ENCODE data around the gene SERPINA1. TPM values are rescaled to one million over a fixed set of nuclear protein-coding genes. Genes with fewer than 3 reads are reported as not detected.

SERPINA1 gene
- total RNA-seq, 1 experiment from 2014 or later, result not detected

DNA sequence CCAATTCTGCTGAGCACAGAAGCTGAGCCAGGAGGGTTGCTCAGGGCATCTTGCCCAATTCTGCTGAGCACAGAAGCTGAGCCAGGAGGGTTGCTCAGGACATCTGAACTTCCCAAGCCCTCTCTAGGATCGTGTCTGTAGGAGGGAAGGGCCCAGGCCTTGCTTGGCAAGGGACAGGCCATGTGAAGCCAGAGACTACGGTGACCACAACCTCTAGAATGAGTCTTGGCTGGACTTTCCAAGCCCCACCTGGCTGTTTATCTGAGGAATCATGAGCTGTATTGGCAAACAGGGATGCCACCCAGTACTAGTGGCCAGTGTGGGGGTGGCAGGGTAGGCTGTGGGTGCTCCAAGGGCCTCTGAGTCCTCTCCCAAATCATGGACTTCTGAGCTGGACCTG lies 57.5 kb downstream of the SERPINA1 start:
- POLR2A ChIA-PET (ENCODE audit: low non-redundant PET), result no interaction called here
- H3K4me1 ChIP-seq (ENCODE audit: insufficient read depth, low read length, poor library complexity, severe bottlenecking), result no peaks in the 10 kb centered on the region
- no peak for DNase-seq (ENCODE audit: low spot score)
- no peaks in the 10 kb centered on the region for H3K9me3 ChIP-seq (ENCODE audit: low read depth, low read length, poor library complexity, severe bottlenecking)
- H3K36me3 ChIP-seq (ENCODE audit: insufficient read depth, low read length, poor library complexity, severe bottlenecking), result no peaks in the 10 kb centered on the region
- no peak overlapping the region for H3K27ac ChIP-seq (ENCODE audit: low read depth, low read length, poor library complexity, severe bottlenecking)
- BruUV-seq (replicated peaks), result no TSS peak
- intact Hi-C loops (cut with micrococcal nuclease; ENCODE audit: unreplicated experiment), result no loop called here
- TF ChIP-seq EZH2 (IDR thresholded peaks at IDR 0.05; ENCODE audit: borderline replicate concordance, low read depth, low read length, poor library complexity, severe bottlenecking), result no peak
- no peak for TF ChIP-seq CTCF (conservative IDR thresholded peaks at IDR 0.05; ENCODE audit: low read depth, low read length)
- CTCF ChIA-PET, result no interaction called here
- H3K4me3 ChIP-seq (ENCODE audit: low read depth, low read length, poor library complexity, severe bottlenecking), result no peak overlapping the region
- no peaks in the 10 kb centered on the region for H3K27me3 ChIP-seq (replicated peaks; ENCODE audit: insufficient read depth, low read depth, low read length, poor library complexity)

DNA sequence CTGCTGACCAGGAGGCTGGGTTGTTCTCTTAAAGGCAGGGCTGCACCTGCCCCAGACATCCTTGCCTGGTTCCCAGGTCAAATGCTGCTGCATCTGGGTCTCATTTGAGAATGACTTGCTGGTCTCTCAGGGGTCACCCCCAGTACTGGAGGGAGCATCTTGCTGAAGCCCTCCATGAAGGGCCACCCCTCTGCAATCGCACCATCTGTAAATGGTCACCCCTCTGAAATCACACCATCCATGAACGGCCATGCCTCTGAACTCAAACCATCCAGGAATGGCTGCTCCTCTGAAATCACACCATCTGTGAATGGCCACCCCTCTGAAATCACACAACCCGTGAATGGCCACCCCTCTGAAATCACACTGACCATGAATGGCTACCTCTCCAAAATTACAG lies 58.0 kb downstream of the SERPINA1 start:
- no TSS peak for BruUV-seq (replicated peaks)
- Histone ChIP-seq H3K36me3 (ENCODE audit: insufficient read depth, low read length, poor library complexity, severe bottlenecking) (no peaks in the 10 kb centered on the region), H3K27me3 (replicated peaks; ENCODE audit: insufficient read depth, low read depth, low read length, poor library complexity) (no peaks in the 10 kb centered on the region), H3K27ac (ENCODE audit: low read depth, low read length, poor library complexity, severe bottlenecking) (no peak overlapping the region), H3K9me3 (ENCODE audit: low read depth, low read length, poor library complexity, severe bottlenecking) (no peaks in the 10 kb centered on the region), H3K4me1 (ENCODE audit: insufficient read depth, low read length, poor library complexity, severe bottlenecking) (no peaks in the 10 kb centered on the region), H3K4me3 (ENCODE audit: low read depth, low read length, poor library complexity, severe bottlenecking) (no peak overlapping the region)
- intact Hi-C loops (cut with micrococcal nuclease; ENCODE audit: unreplicated experiment), result no loop called here
- no peak for TF ChIP-seq CTCF (conservative IDR thresholded peaks at IDR 0.05; ENCODE audit: low read depth, low read length)
- TF ChIP-seq EZH2 (IDR thresholded peaks at IDR 0.05; ENCODE audit: borderline replicate concordance, low read depth, low read length, poor library complexity, severe bottlenecking), result no peak
- POLR2A ChIA-PET (ENCODE audit: low non-redundant PET), result no interaction called here
- no peak for DNase-seq (ENCODE audit: low spot score)
- CTCF ChIA-PET, result no interaction called here

- DNase-seq (ENCODE audit: low spot score), result no peak
- Histone ChIP-seq H3K4me1 (ENCODE audit: insufficient read depth, low read length, poor library complexity, severe bottlenecking) (no peaks in the 10 kb centered on the region), H3K36me3 (ENCODE audit: insufficient read depth, low read length, poor library complexity, severe bottlenecking) (no peaks in the 10 kb centered on the region), H3K27me3 (replicated peaks; ENCODE audit: insufficient read depth, low read depth, low read length, poor library complexity) (no peaks in the 10 kb centered on the region), H3K27ac (ENCODE audit: low read depth, low read length, poor library complexity, severe bottlenecking) (no peak overlapping the region), H3K9me3 (ENCODE audit: low read depth, low read length, poor library complexity, severe bottlenecking) (no peaks in the 10 kb centered on the region), H3K4me3 (ENCODE audit: low read depth, low read length, poor library complexity, severe bottlenecking) (no peak overlapping the region)
- no TSS peak for BruUV-seq (replicated peaks)
- CTCF ChIA-PET, result no interaction called here
- POLR2A ChIA-PET (ENCODE audit: low non-redundant PET), result no interaction called here
- intact Hi-C loops (cut with micrococcal nuclease; ENCODE audit: unreplicated experiment), result no loop called here
- TF ChIP-seq CTCF (conservative IDR thresholded peaks at IDR 0.05; ENCODE audit: low read depth, low read length) (no peak), EZH2 (IDR thresholded peaks at IDR 0.05; ENCODE audit: borderline replicate concordance, low read depth, low read length, poor library complexity, severe bottlenecking) (no peak)
Observed at GRCh38 chr14:94329857-94330256, 58.5 kb downstream of the SERPINA1 start.
